CD4-positive, alpha-beta T cell treated with Interleukin-6 for 4 hours (primary cell): ENCODE data around the gene FUT7.
A peak's percentile ranks its signal among the peaks of the same experiment; 100 is the strongest.

Source experiments
- DNase-seq: peaks from one replicate; pipeline ENCODE4 v3.0.0-alpha.2; 2020; ENCODE audit warnings: mixed read lengths

The FUT7 gene, protein sequence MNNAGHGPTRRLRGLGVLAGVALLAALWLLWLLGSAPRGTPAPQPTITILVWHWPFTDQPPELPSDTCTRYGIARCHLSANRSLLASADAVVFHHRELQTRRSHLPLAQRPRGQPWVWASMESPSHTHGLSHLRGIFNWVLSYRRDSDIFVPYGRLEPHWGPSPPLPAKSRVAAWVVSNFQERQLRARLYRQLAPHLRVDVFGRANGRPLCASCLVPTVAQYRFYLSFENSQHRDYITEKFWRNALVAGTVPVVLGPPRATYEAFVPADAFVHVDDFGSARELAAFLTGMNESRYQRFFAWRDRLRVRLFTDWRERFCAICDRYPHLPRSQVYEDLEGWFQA

DNA sequence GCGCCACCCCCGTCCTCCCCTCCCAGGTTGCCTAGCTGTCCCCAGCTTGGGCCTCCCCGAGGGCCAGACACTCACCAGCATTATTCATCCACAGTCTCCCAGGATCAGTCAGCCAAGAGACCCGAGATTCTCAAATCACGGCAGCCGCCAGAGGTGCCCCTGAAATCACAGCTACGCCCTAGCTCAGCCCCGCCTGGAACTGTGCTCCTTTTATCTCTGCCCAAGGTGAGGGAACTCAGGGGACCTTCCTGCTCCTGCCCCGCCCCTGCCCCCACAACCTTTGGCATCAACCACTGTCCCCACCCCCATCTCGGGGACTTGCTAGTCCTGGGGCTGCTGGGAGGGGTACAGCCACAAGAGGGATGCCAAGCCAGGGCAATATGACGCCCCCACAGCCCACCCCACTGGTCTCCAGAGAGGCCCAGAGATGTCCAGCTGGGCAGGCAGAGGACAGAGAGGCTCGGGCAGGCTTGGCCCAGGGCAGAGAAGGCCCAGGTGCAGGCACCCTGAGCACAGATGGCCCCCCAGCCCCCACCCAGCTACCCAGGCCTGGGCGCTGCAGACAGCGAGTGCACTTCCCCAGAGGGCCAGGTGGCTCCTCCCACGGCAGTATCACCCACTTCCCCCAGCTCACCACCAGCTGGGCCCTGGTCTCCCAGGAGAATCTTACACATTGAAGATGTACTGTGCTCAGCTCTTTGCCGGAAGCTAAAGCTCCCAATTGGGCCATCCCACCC, at the start of gene FUT7:
Gene FUT7 (minus strand): TSS at position 185 of the 737 bp plus-strand sequence. CDS start 97 bp downstream, at position 88.
- DNase-seq = peak; percentile 49

DNA sequence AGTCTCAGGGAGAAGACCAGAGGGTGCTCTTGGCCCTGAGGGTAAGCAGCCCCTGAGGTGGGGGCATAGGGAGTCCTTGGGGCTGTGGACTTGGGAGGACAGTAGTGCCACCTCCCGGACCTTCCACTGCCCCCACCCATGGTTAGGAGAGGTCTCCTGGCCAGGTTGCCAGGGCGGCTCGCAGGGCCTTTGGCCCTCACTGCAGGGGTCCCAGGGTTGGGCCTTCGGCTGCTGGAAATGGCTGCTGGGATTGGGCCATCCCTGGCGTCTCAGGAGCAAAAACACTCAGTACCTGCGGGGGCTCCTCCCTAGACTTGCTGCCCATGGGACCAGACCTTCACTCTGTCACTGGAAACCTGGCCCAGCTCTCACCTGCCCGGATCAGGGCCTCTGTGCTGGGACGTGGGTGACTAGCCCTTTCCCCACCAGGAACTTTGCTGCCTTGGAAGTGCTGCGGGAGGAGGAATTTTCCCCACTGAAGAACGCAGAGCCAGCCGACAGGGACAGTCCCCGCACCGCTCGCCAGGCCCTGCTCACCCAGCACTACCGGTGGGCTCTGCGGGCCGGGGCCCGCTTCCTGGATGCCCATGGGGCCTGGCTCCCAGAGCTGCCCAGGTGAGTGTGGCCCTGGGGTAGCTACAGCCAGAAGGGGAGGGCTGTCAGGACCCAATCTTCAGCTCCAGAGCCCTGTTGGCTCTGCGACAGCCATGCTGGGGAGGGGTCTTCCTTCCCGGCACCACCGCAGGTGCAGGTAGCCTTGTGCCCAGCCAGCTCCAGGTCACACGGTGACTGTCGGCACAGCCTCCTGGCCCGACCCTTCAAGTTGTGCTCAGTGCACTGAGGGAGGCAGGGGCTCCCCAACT, 48.6 kb upstream of the FUT7 start:
- no peak for DNase-seq

DNA sequence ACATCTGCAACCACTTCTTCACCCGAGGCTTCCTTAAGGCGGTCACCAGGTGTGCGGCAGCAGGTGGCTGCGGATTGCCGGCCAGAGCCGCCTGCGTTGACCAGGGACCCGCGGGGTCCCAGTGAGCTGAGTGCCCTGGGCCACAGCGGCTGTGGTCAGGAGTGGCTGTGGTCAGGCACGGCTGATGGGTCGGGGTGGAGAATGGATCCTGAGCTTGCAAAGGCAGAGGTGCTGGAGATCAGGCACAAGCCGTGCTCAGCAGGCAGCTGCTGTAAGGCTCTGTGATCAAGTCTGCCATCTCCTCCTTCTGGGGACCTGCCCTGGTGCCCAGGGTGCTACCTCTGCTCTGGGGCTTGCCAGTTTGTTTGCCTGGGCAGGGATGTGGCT, 47.5 kb upstream of the FUT7 start:
- no peak for DNase-seq

DNA sequence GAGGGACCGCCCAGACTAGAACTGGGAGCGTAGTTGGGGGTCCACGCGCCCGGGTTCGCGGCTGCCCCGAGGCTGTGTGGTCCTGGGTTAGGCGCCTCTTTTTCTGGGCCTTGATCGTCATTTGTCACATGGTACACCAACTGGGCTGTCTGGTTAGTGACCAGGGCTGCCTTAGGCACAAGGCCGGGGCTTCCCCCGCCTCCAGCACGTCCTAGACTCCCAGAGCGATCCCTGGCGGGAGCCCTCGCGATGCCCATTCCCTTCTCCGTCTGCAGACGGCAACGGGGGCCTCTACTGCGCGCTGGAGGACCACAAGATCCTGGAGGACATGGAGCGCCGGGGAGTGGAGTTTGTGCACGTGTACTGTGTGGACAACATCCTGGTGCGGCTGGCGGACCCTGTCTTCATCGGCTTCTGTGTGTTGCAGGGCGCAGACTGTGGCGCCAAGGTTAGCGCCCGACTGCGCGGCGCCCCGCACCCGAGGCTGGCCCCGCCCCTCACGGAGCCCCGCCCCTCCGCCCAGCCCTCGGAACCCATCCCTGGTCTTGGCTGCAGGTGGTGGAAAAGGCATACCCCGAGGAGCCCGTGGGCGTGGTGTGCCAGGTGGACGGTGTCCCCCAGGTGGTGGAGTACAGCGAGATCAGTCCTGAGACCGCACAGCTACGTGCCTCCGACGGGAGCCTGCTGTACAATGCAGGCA, 47.0 kb upstream of the FUT7 start:
- no peak for DNase-seq

DNA sequence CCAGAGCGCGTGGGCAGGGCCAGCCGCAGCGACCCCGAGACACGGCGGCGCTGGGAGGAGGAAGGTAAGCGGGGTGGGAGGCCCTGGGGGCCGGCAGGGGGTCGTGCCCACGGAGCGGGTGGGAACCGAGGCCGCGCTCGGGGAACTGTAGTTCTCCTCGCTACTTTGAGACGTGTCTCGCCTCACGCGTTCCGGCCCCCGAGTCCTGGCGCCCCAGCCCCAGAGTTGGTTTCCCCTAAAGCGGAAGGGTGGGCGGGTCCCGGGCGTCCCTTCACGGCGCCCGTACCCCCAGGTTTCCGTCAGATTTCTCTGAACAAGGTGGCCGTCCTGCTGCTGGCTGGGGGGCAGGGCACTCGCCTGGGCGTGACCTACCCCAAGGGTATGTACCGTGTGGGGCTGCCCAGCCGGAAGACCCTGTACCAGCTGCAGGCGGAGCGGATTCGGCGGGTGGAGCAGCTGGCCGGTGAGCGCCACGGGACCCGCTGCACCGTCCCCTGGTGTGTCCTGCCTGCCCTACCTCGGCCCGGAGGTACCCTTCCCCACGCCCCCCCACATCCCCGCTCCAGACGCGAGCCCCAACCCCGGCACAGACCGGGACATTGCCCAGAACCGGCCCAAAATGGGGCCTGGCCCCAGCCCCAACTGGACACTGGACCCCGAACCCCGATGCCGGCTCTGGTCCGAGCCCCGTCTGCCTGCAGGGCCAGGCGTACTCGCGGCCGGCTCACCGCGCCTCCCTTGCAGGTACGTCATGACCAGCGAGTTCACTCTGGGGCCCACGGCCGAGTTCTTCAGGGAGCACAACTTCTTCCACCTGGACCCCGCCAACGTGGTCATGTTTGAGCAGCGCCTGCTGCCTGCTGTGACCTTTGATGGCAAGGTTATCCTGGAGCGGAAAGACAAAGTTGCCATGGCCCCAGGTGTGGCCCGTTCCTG, 46.1 kb upstream of the FUT7 start:
- DNase-seq = peak; percentile 60

DNA sequence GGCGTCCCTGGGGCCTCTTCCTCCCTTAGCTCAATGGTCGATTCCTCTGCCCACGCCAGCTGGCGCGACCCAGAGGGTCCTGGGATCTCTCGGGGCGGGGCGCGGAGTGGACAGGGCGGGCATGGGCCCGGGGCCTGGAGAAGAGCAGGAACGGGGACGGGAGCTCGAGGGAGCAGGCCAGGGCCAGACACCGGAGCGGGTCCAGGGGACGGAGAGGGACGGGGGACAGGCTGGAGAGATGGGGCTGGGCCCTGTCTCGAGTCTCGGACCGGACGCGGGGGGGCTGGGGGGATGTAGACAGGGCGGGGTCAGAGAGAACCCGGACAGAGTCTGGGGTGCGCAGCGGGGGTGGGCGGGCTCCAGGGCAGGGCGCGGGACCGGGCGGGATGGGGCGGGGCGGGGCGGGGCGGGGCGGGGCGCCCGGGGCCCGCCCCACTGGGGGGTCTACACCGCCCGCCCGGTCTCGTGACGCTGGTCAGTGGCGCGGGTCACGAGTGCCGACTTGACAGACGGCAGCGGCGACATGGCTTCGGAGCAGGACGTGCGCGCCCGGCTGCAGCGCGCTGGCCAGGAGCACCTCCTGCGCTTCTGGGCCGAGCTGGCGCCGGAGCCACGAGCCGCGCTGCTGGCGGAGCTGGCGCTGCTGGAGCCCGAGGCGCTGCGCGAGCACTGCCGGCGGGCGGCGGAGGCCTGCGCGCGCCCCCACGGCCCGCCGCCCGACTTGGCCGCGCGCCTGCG, 45.3 kb upstream of the FUT7 start, which contains the start of gene UAP1L1:
Gene UAP1L1 (plus strand): TSS at position 508 of the 738 bp plus-strand sequence. CDS start 16 bp downstream, at position 524.
- DNase-seq = peak; percentile 61

DNA sequence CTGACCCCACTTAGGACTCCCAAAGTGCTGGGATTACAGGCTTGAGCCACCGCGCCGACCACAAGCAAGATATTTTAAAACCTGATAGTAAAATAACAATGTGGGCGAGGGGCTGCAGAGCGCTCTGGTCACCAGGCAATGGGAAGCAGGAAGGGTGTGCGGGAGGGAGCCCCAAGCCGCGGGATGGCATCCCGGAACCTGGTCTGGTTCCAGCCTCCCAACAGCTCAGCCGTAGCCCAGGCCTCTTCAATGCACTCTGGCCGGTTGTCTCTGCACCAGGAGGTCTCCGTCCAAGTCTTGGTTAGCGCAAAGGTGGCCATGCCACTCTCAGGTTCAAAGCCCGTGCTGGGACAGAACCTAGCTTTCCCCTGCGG, 44.7 kb upstream of the FUT7 start:
- no peak for DNase-seq

DNA sequence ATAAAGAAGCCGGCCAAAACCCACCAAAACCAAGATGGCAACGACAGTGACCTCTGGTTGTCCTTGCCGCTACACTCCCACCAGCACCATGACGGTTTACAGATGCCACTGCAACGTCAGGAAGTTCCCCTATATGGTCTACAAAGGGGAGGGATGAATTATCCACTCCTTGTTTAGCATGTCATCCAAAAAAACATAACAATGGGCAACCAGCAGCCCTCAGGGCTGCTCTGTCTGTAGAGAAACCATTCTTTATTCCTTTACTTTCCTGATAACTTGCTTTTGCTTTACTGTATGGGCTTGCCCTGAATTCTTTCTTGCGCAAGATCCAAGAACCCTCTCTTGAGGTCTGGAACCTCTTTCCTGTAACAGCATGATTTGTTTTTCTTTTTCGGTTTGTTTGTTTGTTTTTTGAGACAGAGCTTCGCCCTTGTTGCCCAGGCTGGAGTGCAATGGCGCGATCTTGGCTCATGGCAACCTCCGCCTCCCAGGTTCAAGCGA, 43.4 kb upstream of the FUT7 start:
- DNase-seq = no peak

DNA sequence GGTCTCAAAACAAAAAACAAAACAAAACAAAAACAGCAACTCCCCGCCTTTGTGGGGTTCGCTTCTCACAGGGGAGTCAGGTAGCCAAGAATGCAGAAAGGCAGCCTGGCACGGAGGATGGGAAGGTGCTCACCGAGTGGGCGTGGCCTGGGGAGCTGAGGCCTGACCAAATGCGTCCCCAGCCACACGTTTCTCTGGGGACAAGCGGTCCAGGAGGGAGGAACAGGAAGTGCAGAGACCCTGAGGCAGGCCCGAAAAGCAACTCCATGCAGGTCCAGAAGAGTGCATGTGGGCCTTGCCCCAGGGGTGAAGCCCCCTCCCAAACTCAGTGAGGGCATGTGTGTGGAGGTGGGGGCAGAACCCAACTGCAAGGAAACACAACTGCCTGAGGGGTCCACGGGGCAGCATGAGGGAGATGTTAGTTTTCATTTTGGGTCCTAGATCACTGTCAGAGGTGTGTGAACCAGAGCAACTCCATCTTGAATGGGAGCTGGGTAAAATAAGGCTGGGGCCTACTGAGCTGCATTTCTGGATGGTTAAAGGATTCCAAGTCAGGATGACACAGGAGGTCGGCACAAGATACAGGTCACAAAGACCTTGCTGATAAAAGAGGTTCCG, 42.9 kb upstream of the FUT7 start:
- no peak for DNase-seq

DNA sequence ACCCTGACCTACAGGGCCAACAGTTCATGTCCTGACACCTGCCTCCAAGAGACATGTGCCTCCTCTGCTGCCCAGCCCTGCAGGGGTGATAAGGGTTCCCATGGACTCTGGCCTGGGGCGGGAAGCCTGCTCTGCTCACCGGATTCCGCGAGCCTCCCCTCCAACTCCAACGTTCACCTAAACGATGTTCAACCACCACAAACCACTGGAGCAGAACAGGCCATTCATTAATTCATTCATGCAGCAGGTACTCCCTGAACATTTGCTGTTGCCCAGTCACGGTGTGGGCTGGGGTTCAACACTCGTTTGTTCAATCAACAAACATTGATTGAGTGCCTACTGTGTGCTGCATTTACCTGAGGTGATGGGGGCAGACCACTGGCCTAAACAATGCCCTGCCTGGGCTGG, 42.1 kb upstream of the FUT7 start:
- no peak for DNase-seq

DNA sequence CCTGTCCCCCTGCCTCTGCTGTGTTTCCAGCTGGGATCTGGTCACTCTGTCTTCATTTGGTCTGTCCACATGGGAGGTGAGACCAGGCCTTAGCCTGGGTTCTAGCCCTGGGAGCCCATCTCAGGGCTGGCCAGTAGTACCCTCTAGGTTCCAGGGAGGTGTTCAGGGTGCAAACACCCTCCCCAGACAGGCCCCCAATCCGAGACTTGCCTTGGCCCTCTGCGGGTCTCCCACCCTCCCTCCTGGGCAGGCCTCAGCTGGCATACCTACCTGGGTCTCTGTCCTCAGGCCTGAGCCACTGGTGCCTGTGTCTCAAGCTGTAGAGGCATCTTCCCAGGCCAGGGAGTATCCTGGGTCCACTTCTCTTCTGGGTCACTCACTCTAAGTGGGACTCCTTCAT, 39.4 kb upstream of the FUT7 start:
- DNase-seq = no peak

DNA sequence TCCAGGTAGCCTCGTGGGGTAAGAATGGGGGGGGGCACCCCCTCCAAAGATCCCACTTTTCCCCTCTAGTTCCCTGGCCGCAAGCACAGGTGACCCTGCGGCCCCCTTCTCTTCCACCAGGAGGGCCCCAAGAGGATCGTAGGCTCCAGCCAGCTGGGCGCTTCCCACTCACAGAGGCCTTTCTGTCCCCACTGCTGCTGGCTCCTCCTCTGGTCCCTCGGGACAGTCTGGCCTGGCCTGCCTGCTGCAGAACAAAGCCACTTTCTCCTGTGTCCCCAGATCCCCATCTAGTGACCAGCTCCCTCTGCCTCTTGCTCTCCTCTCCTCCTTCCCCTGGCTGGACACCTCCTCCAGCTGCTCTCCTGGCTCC, 39.0 kb upstream of the FUT7 start:
- DNase-seq = no peak

DNA sequence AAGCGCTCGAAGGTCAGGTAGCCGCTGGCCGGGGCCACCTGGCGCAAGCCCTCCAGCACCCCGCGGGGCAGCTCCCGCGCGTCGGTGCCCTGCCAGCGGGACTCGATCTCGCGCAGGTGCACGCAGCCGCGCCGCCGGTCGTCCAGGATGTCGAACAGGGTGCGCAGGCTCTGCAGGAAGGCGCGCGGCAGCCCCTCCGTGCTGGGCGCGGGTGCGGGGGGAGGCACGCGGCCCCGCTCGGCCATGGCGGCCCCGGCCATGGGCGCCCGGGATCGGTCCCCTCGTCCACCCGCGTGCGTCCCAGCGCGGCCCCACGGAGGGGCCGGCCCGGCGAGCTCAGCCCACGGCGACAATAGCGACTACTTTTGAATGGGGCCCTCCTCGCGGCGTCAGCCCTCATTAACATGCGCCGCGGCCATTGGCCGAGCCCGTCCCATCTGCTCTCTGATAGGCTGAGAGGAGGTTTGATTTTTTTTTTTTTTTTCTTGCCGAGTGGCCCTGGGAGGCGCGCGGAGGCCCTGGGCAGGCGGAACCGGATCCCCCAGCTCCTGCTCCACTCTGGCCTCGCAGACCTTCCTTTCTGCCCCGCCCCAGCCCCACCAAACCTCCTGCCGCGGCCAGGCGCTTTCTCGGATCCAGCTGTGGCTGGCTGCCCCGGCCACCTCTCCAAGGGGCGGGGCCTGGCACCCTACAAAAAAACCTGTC, 38.5 kb upstream of the FUT7 start, which contains the start of gene SAPCD2:
Gene SAPCD2 (minus strand): TSS at position 357 of the 705 bp plus-strand sequence. CDS start 97 bp downstream, at position 260.
- peak; percentile 85 for DNase-seq

DNA sequence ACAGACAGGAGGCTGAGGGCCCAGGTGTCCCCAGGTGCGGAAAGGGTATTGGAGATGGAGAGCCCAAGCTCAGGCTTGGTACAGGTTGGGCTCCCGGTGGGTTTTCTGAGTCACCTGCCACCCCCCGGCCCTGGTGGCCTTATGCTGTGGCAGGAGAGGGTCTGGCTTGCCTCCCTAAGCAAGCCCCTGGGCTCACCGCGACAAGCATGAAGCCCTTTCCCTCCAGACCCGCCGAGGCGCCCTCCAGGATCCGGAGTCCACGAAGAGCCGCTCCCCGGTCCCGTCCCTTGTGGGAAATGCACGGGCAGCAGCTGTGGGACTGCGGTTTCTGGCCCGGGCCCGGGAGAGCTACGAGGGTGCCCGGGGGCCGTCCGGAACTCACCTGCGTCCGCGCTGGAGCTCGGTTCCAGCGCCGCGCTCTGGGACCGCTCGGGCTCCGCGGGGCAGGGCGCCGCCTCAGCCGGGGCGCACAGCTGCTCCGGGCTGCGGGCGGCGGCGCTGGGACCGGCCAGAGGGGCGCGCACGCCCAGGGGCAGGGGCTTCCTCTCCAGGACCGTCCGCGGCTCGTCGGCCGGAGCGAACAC, 37.7 kb upstream of the FUT7 start:
- no peak for DNase-seq

DNA sequence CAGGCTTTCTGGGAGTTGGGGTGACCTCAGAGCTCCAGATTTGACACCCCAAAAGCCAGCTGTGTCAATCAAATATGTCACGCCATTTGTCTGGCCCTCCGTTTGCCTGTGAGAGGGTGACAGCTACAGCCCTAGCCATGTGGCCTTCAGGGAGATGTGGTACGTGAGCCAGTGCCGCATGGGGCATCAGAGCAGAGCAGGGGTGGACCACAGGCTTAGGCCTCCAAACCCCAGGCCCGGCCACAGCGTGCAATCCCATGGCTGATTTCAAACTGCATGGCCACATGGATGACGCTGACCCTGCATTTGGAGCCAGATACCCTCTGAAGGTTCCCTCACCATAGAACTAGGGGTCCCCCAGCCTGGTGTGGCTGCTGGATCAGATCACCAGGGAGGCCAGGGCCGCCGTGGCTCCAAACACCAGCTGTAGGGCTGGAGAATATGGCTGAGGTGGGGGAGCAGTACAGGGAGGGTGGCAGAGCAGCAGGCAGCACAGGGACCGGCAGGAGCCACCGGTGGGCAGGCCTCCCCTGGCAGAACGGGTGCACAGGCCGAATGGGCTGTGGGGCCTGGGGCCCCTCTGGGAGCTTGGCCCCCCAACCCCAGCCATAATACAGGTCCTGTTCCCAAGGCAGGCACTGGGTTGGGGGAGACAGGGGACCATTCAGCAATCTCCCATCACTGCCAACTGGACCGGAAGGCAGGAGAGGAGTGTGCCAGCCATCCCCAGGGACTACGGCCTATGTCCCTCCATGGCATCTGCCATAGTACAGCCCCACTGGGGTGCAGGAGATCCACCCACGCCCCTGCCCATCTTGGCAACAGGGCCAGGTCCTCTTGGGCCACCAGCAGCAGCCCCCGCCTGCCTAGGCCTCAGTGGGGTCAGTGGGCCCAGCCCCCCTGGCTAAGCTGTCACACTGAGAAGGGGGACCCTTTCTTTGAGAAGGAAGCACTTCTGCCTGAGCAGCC, 36.9 kb upstream of the FUT7 start:
- DNase-seq = no peak

DNA sequence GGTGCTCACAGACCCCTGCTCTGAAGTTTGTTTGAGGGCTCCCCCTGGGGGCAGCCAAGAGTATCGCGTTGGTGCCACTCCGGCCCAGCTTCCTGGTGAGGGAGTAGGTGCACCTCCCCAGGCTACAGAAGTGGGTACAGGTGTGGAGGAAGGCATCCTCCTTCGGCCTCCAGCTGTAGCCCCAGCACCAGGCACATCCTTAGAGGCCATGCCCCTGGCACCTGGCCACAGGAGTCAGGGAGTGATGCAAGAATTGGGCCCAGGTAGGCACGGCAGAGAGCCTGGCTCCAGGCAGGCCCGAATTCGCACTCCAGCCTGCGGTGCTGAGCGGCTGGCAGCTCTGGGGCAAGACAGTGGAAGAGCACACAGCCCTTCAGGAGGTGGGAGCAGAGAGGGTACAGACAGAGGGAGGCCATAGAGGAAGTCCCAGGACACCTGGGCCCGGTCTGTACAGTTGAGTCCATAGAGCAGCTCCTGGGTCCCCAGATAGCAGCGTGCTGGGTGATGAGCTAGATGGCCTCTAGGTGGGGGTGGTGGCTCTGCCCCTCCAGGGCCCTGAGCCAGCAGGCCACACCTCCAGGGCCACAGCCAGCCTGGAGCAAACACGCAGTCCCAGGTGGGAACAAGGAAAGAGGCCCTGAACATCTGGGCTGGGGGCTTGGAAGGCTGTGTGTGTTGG, 36.1 kb upstream of the FUT7 start:
- peak; percentile 91 for DNase-seq
